Kidney epithelial cell (primary cell): Measurements from ENCODE around the gene STAP1. TPM values are rescaled to one million over a fixed set of nuclear protein-coding genes. Genes with fewer than 3 reads are reported as not detected.
"Not testable (repeated sequence)": the region's sequence is repeated elsewhere in the genome, so short reads cannot be mapped to it uniquely, and the experiment has no call there.

Experiments
- DNase-seq: peaks from one replicate; pipeline ENCODE4 v3.0.0-alpha.2; 2010; ENCODE audit warnings: low read depth
- H3K27me3 ChIP-seq: 2 replicates; pipeline ENCODE4 v1.6.0; 2011; ENCODE audit warnings: low read length; ENCODE audit not compliant: control insufficient read depth, insufficient read depth
- H3K36me3 ChIP-seq: 2 replicates; pipeline ENCODE4 v1.5.1; 2011; ENCODE audit warnings: low read length; ENCODE audit not compliant: control insufficient read depth, insufficient read depth
- H3K4me3 ChIP-seq: 2 replicates; pipeline ENCODE4 v1.5.1; 2011; ENCODE audit warnings: low read depth, mild to moderate bottlenecking, control low read depth, low read length
- total RNA-seq: library from RNA; depleted of rRNA; stranded (reverse); fragments of >200 nt; gene quantifications from 2 replicates; pipeline ENCODE4 v1.2.3, GENCODE V29; 2015
- TF ChIP-seq, protein P1 (sequence below): IDR thresholded peaks from 2 replicates; pipeline ENCODE4 v1.5.1; 2011; ENCODE audit warnings: mild to moderate bottlenecking, moderate library complexity, low read length, control low read depth, inconsistent platforms; ENCODE audit not compliant: insufficient read depth, poor library complexity, severe bottlenecking

STAP1 gene
- total RNA-seq, 1 donor from 2014 or later = not detected

DNA sequence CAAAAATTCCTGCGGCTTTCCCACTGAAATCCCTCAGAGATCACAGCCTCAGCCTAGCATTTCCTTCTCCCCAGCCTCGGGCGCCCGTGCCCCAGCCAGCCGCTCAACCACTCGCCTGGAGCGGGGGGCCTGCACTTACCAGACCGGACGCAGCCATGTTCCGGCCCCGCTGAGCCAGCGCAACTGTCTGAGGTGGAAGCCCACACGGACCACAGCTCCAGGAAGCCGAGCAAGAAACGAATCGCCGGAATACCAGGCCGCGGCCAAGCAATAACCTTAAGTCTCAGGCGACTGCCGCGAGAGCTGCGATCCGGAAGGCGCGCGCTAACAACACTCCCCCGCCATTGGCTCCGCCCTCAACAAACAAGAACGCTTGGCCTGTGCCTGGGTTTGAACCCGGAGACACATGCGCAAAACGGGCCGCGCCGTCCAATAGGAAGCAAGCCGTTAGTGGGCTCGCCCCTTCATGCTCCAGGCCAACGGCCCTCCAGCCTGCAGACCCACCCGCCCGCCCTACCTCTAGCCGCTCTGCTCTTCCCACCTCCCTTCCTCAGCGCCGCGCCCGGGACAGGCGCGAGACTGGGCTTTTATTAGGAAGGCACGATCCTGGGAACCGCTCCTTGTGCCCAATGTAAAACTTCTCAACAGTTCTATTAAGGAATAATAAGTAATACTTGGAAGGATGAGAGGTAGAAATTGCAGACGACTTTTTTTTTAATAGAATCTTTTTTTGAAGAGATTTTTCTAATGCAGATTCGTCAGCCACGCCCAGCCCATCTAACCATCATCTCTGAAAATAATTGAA is 13.1 kb upstream of the STAP1 start, which contains the start of gene CENPC:
Gene CENPC (minus strand): TSS at position 305 of the 805 bp plus-strand sequence. CDS start 148 bp downstream, at position 157.
- TF ChIP-seq, protein P1, sequence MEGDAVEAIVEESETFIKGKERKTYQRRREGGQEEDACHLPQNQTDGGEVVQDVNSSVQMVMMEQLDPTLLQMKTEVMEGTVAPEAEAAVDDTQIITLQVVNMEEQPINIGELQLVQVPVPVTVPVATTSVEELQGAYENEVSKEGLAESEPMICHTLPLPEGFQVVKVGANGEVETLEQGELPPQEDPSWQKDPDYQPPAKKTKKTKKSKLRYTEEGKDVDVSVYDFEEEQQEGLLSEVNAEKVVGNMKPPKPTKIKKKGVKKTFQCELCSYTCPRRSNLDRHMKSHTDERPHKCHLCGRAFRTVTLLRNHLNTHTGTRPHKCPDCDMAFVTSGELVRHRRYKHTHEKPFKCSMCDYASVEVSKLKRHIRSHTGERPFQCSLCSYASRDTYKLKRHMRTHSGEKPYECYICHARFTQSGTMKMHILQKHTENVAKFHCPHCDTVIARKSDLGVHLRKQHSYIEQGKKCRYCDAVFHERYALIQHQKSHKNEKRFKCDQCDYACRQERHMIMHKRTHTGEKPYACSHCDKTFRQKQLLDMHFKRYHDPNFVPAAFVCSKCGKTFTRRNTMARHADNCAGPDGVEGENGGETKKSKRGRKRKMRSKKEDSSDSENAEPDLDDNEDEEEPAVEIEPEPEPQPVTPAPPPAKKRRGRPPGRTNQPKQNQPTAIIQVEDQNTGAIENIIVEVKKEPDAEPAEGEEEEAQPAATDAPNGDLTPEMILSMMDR = no peak

DNA sequence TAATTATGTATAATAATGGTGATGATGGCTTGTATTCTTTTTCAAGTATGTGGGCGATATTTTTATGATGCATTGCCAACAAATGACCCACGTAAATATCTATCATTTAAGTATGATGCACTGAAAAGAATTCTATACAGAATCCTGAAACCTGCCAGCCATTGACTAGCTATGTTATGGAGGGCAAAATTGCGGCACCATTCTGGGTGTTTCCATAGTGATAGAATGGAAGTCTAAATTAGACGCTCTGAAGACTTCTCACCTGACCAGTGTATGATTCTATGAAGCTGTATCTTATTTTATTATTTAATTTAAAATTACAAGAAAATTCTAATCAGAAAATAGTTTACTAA is 12.5 kb upstream of the STAP1 start:
- Histone ChIP-seq H3K36me3 (no peaks in the 10 kb centered on the region), H3K4me3 (peak overlapping the region; percentile 79), H3K27me3 (no peaks in the 10 kb centered on the region)
- no peak for DNase-seq
- TF ChIP-seq, protein P1 = no peak

More for the DNA sequence above, 13.1 kb upstream of the STAP1 start, which contains the start of gene CENPC:
- peak; percentile 91 for DNase-seq
- H3K36me3 ChIP-seq = no peaks in the 10 kb centered on the region
- H3K27me3 ChIP-seq = no peaks in the 10 kb centered on the region
- peak within 1 kb of the TSS; percentile 79 for H3K4me3 ChIP-seq

DNA sequence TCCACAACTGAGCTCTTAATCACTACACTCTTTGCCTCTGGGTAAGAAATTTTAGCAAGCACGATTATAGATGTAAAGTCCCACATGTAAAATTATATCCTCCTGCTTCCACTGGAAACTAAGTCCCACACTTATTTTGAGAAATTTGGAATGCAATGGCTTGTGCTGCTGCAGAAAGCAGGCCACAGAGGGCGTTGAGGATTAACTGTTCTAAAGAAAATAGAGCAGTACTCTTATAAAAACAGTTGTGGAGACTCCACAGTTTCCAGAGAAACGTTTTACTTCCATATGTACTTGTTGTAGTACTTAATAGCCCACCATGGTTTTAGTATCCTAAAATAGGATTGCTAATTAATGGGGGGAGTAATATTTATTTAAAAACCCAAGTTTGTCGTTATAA is 11.6 kb upstream of the STAP1 start:
- no peak for DNase-seq
- TF ChIP-seq, protein P1 = no peak
- Histone ChIP-seq H3K27me3 (no peaks in the 10 kb centered on the region), H3K36me3 (no peaks in the 10 kb centered on the region), H3K4me3 (no peak overlapping the region)

DNA sequence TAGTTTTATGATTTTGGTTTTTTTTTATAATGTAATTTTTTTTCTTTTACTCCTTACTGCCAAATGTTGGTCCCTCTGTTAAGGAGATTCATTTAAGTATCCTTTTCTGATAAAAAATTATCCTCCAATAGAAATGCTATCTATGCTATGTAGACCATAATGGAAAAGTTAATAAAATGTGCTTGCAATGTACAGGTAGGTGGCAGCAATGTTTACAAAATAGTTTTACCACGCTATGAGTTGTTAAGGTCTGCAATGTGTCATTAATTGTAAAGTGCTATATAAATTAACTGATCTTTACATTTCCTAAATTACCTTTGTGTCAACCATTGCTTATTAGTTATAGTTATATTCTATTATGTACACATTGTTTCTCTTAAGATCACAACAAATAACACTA is 9.4 kb upstream of the STAP1 start:
- Histone ChIP-seq H3K4me3 (no peak overlapping the region), H3K27me3 (no peaks in the 10 kb centered on the region), H3K36me3 (no peaks in the 10 kb centered on the region)
- TF ChIP-seq, protein P1 = peak; percentile 32
- no peak for DNase-seq

DNA sequence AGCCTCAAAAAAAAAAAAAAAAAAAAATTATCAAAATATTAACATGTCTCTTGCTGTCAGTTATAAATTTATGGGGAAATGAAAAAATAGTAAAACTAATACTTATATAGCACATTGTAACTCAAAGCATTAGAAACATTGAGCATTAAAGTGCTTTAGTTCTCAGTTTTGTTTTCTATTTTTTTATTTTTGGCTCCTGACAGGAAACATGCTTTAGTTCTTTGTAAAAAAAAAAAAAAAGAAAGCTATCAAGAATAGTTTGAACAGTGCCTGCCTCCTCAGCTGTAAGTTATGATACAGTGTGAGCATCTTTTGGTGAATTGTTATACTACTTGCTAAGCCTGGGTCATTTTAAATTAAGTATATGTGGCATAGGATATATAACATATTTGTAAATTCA is 8.1 kb upstream of the STAP1 start:
- DNase-seq = no peak
- H3K27me3 ChIP-seq = no peaks in the 10 kb centered on the region
- no peak overlapping the region for H3K4me3 ChIP-seq
- H3K36me3 ChIP-seq = no peaks in the 10 kb centered on the region
- TF ChIP-seq, protein P1 = no peak

DNA sequence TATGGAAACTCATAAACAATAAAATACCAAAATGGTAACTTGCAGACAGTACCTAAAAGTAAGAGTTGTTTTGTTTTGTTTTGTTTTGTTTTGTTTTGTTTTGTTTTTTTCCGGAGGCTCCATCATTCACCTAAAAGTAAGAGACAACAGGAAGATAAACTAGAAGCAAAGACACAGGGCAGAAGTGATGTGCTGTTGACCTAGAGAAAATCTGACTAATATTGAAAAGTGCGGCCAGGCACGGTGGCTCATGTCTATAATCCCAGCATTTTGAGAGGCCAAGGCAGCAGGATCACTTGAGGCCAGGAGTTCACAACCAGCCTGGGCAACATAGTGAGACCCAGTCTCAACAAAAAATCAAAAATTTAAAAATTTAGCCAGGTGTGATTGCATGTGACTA is 7.7 kb upstream of the STAP1 start:
- Histone ChIP-seq H3K4me3 (no peak overlapping the region), H3K36me3 (no peaks in the 10 kb centered on the region), H3K27me3 (no peaks in the 10 kb centered on the region)
- no peak for DNase-seq
- TF ChIP-seq, protein P1 = no peak

DNA sequence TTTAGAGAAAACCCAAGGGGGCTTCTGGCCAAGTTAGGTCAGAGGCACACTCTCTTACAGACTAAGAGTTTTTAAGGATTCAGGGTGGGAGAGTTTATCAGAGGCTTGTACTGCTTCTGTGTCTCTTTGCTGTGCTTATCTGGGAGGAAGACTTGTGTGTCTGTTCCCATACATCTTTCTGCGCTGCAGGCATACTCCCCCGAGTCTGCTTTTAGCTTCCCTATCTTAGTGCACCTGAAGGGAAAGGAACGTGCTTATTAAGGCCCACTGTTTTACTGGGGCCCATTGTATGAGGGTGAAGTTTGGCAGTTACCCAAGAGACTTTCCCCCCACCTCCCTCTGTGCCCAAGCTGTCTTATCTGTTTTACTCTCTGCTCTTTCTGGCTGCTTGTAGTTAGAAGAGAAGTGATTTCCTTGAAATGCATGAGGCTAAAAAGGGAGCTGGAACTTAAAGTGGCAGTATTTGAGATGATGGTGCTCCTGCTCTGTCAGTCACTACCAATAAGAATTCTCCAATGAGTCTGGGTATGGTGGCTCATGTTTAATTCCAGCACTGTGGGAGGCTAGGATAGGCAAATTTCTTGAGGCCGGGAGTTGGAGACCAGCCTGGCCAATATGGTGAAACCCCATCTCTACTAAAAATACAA is 6.3 kb upstream of the STAP1 start:
- not testable (repeated sequence) for H3K36me3 ChIP-seq, H3K4me3 ChIP-seq, H3K27me3 ChIP-seq, DNase-seq
